Endothelial cell of umbilical vein (primary cell): Measurements from ENCODE around the gene CRELD1.

Experiments
- CTCF ChIP-seq, 2 donors: IDR thresholded peaks; 1 replicate in 1 of 2; 2 replicates in 1 of 2; pipeline ENCODE4 v1.5.1; 2011; ENCODE audit warnings: low read length in 2 of 2, mild to moderate bottlenecking in 2 of 2, moderate library complexity in 2 of 2, control low read depth in 1 of 2, inconsistent platforms in 1 of 2, low read depth in 1 of 2; ENCODE audit not compliant: insufficient read depth in 1 of 2; ENCODE audit errors: extremely low read depth in 1 of 2
- EZH2 ChIP-seq: IDR thresholded peaks from 2 replicates; pipeline ENCODE4 v1.6.1; 2012; ENCODE audit warnings: borderline replicate concordance, low read depth, mild to moderate bottlenecking, moderate library complexity, low read length, inconsistent platforms; ENCODE audit not compliant: severe bottlenecking
- GATA2 ChIP-seq: IDR thresholded peaks from 2 replicates; pipeline ENCODE4 v1.7.0; 2011; ENCODE audit warnings: low read depth, mild to moderate bottlenecking, moderate library complexity, mixed read lengths, low read length; ENCODE audit not compliant: insufficient read length, insufficient read depth
- JUN ChIP-seq: IDR thresholded peaks from 2 replicates; pipeline ENCODE4 v1.6.1; 2011; ENCODE audit warnings: borderline replicate concordance, low read depth; ENCODE audit not compliant: insufficient read length, insufficient read depth
- MAX ChIP-seq: IDR thresholded peaks from 2 replicates; pipeline ENCODE4 v1.6.1; 2011; ENCODE audit not compliant: insufficient read depth, insufficient read length
- MYC ChIP-seq: IDR thresholded peaks from one replicate; pipeline ENCODE4 v1.6.1; 2011; ENCODE audit warnings: mild to moderate bottlenecking, low read depth, low read length
- POLR2A ChIP-seq: IDR thresholded peaks from 2 replicates; pipeline ENCODE4 v1.6.1; 2012; ENCODE audit warnings: low read depth, mild to moderate bottlenecking, control low read depth, low read length
- POLR2AphosphoS5 ChIP-seq: IDR thresholded peaks from 2 replicates; pipeline ENCODE4 v1.6.1; 2012; ENCODE audit warnings: low read depth, mild to moderate bottlenecking, control low read depth, low read length, moderate library complexity; ENCODE audit not compliant: insufficient read depth

GRCh38 chr3:9887480-9887879 is 46.2 kb upstream of the CRELD1 start:
- TF ChIP-seq CTCF (IDR thresholded peaks at IDR 0.05; ENCODE audit: extremely low read depth in 1 of 2, insufficient read depth in 1 of 2, low read depth in 1 of 2, low read length in 2 of 2) (no peak), POLR2AphosphoS5 (no peak), EZH2 (no peak), MAX (no peak), GATA2 (no peak), JUN (no peak), POLR2A (no peak), MYC (no peak)
